K562 (cell line): ENCODE measurements around the gene NPFFR1. TPM values are rescaled to one million over a fixed set of nuclear protein-coding genes. Genes with fewer than 3 reads are reported as not detected.
A peak's percentile ranks its signal among the peaks of the same experiment; 100 is the strongest.

Experiments used
- ATF1 ChIP-seq, 2 experiments: fragments of 450-650 bp in 1 of 2; IDR thresholded peaks; 2 replicates each; pipeline ENCODE4 v1.6.1; 2016; ENCODE audit warnings: missing compliant biosample characterization in 1 of 2, missing genetic modification characterization in 1 of 2
- CBX5 ChIP-seq: IDR thresholded peaks from 2 replicates; pipeline ENCODE4 v1.6.1; 2014; ENCODE audit warnings: low read depth, borderline replicate concordance
- CCAR2 ChIP-seq: fragments of 200-400 bp; formaldehyde crosslinking; IDR thresholded peaks from 2 replicates; pipeline ENCODE4 v1.6.1; 2017; ENCODE audit warnings: mild to moderate bottlenecking, low read depth, low read length
- CHD2 ChIP-seq: IDR thresholded peaks from 2 replicates; pipeline ENCODE4 v1.6.1; 2011; ENCODE audit warnings: low read depth, low read length
- CTBP1 ChIP-seq: fragments of 450-650 bp; IDR thresholded peaks from 2 replicates; pipeline ENCODE4 v1.6.1; 2016; ENCODE audit warnings: borderline replicate concordance
- CXXC5 ChIP-seq: fragments of 250-450 bp; sonication (Bioruptor Pico); IDR thresholded peaks from 2 replicates; pipeline ENCODE4 v1.8.0; 2022; ENCODE audit warnings: inconsistent platforms, mild to moderate bottlenecking, moderate library complexity
- FOSL1 ChIP-seq: fragments of 200-800 bp; sonication (Bioruptor generic); conservative IDR thresholded peaks from 2 replicates; pipeline ENCODE4 v1.6.1; 2016; ENCODE audit warnings: missing genetic modification characterization, missing compliant biosample characterization
- HDAC6 ChIP-seq: IDR thresholded peaks from 2 replicates; pipeline ENCODE4 v1.6.1; 2012; ENCODE audit warnings: low read depth, mild to moderate bottlenecking, control low read depth, inconsistent platforms, low read length, moderate library complexity
- JUND ChIP-seq, 2 experiments: IDR thresholded peaks; 2 replicates in 1 of 2; 3 replicates in 1 of 2; pipeline ENCODE4 v1.6.1; 2011; ENCODE audit warnings: borderline replicate concordance in 2 of 2, low read depth in 2 of 2, low read length in 2 of 2, improper control_type of control experiment in 1 of 2, missing biosample characterization in 1 of 2, missing genetic modification characterization in 1 of 2, missing genetic modification reagents in 1 of 2
- LARP7 ChIP-seq: fragments of 450-650 bp; IDR thresholded peaks from 2 replicates; pipeline ENCODE4 v1.6.1; 2016
- NFRKB ChIP-seq: fragments of 450-650 bp; IDR thresholded peaks from 2 replicates; pipeline ENCODE4 v1.6.1; 2016; ENCODE audit warnings: low read depth
- PHF21A ChIP-seq: fragments of 450-650 bp; IDR thresholded peaks from 2 replicates; pipeline ENCODE4 v1.6.1; 2017; ENCODE audit warnings: low read depth, borderline replicate concordance
- PPARD ChIP-seq: fragments of 250-450 bp; sonication (Bioruptor Pico); IDR thresholded peaks from 2 replicates; pipeline ENCODE4 v1.8.0; 2022; ENCODE audit warnings: inconsistent platforms, mild to moderate bottlenecking, moderate library complexity
- PYGO2 ChIP-seq: fragments of 450-650 bp; IDR thresholded peaks from 2 replicates; pipeline ENCODE4 v1.6.1; 2016; ENCODE audit warnings: mild to moderate bottlenecking, missing genetic modification characterization, moderate library complexity, missing compliant biosample characterization
- TBL1XR1 ChIP-seq, 2 experiments: IDR thresholded peaks; 2 replicates each; pipeline ENCODE4 v1.6.1; 2012; ENCODE audit warnings: improper control_type of control experiment in 2 of 2, low read length in 2 of 2, mild to moderate bottlenecking in 1 of 2
- TRIM24 ChIP-seq, 2 experiments: fragments of 450-650 bp; IDR thresholded peaks; 2 replicates each; pipeline ENCODE4 v1.6.1; 2016
- ZBTB8A ChIP-seq: fragments of 450-650 bp; IDR thresholded peaks from 2 replicates; pipeline ENCODE4 v1.6.1; 2018; ENCODE audit warnings: mild to moderate bottlenecking, moderate library complexity; ENCODE audit not compliant: partially characterized antibody
- polyA plus RNA-seq, 8 experiments: library from polyadenylated mRNA; depleted of rRNA in 4 of 8; stranded (reverse) in 5 of 8; unstranded in 3 of 8; fragments of >200 nt; fragmentation: Nextera tagmentation in 2 of 8; fragmentation: Illumina TruSeq in 1 of 8; extraction: Ambion mirVana in 2 of 8; extraction: Trizol in 1 of 8; gene quantifications; 2 replicates each; pipeline versions ENCODE4 v1.2.1 to v1.2.3, GENCODE V29; 2011 to 2014; ENCODE audit warnings: inconsistent platforms in 1 of 8, missing spikeins in 1 of 8
- total RNA-seq, 7 experiments: library from RNA; depleted of rRNA in 6 of 7; stranded (reverse); fragments of >200 nt in 6 of 7; fragmentation: Illumina TruSeq in 2 of 7; extraction: Trizol in 2 of 7; gene quantifications; 2 replicates each; pipeline versions ENCODE4 v1.2.1 to v1.2.3, GENCODE V29; 2011 to 2021; ENCODE audit warnings: low replicate concordance in 1 of 7
- TF ChIP-seq, protein P1 (sequence below): fragments of 250-450 bp; sonication (Bioruptor Pico); IDR thresholded peaks from 2 replicates; pipeline ENCODE4 v1.4.0; 2020
- TF ChIP-seq, protein P2 (sequence below): IDR thresholded peaks from 2 replicates; pipeline ENCODE4 v1.6.1; 2012; ENCODE audit warnings: low read depth, low read length, improper control_type of control experiment, borderline replicate concordance
- TF ChIP-seq, protein P3 (sequence below): fragments of 250-450 bp; sonication (Bioruptor Pico); IDR thresholded peaks from 2 replicates; pipeline ENCODE4 v1.8.0; 2022; ENCODE audit warnings: inconsistent platforms

The NPFFR1 gene
- total and polyA plus RNA-seq, 9 of the 15 experiments (the other 6 are each of a cell fraction or from before 2014, with no cell fraction given): under 0.01 TPM; not detected in 8

DNA sequence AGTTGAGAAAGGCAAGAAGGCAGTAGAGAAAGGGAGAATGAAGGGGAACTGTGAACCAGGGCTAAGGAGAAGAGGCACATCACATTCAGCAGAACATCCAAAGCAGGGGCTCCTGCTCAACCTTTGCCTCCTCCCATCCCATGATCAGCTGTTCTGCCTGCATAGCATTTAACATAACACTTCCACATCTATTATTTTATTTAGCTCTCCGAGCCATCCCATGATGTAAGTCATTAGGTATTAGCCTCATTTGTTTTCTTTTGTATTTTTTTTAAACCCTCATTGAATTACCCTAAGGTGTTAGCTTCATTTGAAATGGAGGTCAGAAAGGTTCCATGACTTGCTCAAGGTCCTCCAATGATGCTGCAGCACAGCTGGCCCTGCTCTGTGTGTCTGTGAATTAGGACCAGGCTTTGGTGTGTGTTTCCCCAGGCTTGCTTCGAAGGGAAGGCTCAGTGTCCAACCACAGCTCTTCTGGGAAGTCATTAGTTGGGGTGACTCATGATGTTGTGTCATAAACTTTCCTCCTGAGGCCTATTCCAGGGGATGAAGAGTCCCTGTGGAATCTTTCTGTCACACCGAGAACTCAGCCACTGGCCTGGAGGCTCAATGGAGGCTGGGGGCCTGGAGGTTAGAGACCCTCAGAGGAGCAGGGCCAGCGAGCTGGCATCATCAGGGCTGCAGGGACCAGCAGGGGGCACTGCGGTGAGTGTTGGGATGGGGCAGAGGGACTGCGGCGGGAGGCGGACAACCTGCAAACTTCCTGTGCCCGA lies 16.5 kb downstream of the NPFFR1 start (continued):
- TF ChIP-seq, protein P1, sequence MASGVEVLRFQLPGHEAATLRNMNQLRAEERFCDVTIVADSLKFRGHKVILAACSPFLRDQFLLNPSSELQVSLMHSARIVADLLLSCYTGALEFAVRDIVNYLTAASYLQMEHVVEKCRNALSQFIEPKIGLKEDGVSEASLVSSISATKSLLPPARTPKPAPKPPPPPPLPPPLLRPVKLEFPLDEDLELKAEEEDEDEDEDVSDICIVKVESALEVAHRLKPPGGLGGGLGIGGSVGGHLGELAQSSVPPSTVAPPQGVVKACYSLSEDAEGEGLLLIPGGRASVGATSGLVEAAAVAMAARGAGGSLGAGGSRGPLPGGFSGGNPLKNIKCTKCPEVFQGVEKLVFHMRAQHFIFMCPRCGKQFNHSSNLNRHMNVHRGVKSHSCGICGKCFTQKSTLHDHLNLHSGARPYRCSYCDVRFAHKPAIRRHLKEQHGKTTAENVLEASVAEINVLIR (CRISPR knock-in tag): no peak
- TF ChIP-seq ATF1 (CRISPR knock-in tag; IDR thresholded peaks at IDR 0.05) (no peak), ATF1 (tag; IDR thresholded peaks at IDR 0.05) (peak; percentile 25; the same call in 1 of the 2 replicates), HDAC6 (no peak), CTBP1 (0 out of 2 replicates have a peak, but pooled peaks have one; percentile 37), TRIM24 (IDR thresholded peaks at IDR 0.05) (no peak), FOSL1 (tag) (peak; percentile 97), CBX5 (no peak), CXXC5 (CRISPR knock-in tag) (no peak), CCAR2 (no peak), NFRKB (no peak), CHD2 (no peak), TBL1XR1 (IDR thresholded peaks at IDR 0.05; ENCODE audit: low read length in 2 of 2) (no peak), LARP7 (no peak), PPARD (no peak), JUND (IDR thresholded peaks at IDR 0.05; ENCODE audit: borderline replicate concordance, low read depth, low read length) (peak; percentile 76), JUND (tag; IDR thresholded peaks at IDR 0.05; ENCODE audit: borderline replicate concordance, low read depth, low read length) (peak; percentile 70; the same call in 1 of the 3 replicates), ZBTB8A (no peak), PHF21A (no peak), PYGO2 (tag) (no peak)
- TF ChIP-seq, protein P2, sequence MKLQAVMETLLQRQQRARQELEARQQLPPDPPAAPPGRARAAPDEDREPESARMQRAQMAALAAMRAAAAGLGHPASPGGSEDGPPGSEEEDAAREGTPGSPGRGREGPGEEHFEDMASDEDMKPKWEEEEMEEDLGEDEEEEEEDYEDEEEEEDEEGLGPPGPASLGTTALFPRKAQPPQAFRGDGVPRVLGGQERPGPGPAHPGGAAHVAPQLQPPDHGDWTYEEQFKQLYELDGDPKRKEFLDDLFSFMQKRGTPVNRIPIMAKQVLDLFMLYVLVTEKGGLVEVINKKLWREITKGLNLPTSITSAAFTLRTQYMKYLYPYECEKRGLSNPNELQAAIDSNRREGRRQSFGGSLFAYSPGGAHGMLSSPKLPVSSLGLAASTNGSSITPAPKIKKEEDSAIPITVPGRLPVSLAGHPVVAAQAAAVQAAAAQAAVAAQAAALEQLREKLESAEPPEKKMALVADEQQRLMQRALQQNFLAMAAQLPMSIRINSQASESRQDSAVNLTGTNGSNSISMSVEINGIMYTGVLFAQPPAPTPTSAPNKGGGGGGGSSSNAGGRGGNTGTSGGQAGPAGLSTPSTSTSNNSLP: no peak
- TF ChIP-seq, protein P3, sequence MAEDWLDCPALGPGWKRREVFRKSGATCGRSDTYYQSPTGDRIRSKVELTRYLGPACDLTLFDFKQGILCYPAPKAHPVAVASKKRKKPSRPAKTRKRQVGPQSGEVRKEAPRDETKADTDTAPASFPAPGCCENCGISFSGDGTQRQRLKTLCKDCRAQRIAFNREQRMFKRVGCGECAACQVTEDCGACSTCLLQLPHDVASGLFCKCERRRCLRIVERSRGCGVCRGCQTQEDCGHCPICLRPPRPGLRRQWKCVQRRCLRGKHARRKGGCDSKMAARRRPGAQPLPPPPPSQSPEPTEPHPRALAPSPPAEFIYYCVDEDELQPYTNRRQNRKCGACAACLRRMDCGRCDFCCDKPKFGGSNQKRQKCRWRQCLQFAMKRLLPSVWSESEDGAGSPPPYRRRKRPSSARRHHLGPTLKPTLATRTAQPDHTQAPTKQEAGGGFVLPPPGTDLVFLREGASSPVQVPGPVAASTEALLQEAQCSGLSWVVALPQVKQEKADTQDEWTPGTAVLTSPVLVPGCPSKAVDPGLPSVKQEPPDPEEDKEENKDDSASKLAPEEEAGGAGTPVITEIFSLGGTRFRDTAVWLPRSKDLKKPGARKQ (CRISPR knock-in tag): no peak
